Endothelial cell of umbilical vein (primary cell): ENCODE measurements around the gene PRDX1. TPM values are rescaled to one million over a fixed set of nuclear protein-coding genes. Genes with fewer than 3 reads are reported as not detected.
A peak's percentile ranks its signal among the peaks of the same experiment; 100 is the strongest.

Source experiments
- BruUV-seq: library from RNA; stranded (reverse); fragments of 400-500 nt; replicated peaks from 2 replicates; lab custom pipeline; 2021; lab: Mats Ljungman, UMichigan
- CTCF ChIA-PET: fragments of 300-600, 350-600 bp; sonication (Branson Sonifier 250); formaldehyde crosslinking; loops from one replicate; lab custom pipeline; 2021; ENCODE audit warnings: antibody characterized with exemption, inconsistent platforms; lab: Charles Lee
- POLR2A ChIA-PET: fragments of 300-600, 350-600 bp; sonication (Branson Sonifier 250); formaldehyde crosslinking; loops from one replicate; lab custom pipeline; 2021; ENCODE audit warnings: antibody characterized with exemption, inconsistent platforms; lab: Charles Lee
- DNase-seq: peaks from one replicate; pipeline ENCODE4 v3.0.0-alpha.2; 2011; ENCODE audit warnings: low read depth, low spot score
- FAIRE-seq: peaks from 2 replicates; lab custom pipeline; 2011; peaks lifted over from hg19 to GRCh38; lab: Jason Lieb, UNC
- H2AFZ ChIP-seq: 2 replicates; pipeline ENCODE4 v1.6.0; 2012; ENCODE audit warnings: low read depth, low read length, control low read depth, inconsistent platforms
- H3K27ac ChIP-seq: 2 replicates; pipeline ENCODE4 v1.5.1; 2011; ENCODE audit warnings: low read depth, mild to moderate bottlenecking, control low read depth, low read length, moderate library complexity; ENCODE audit not compliant: insufficient read depth
- H3K27me3 ChIP-seq, 2 experiments: 2 replicates each; pipeline versions ENCODE4 v1.6.0 to v1.6.1; 2011; ENCODE audit warnings: low read length in 2 of 2, mixed read lengths in 1 of 2; ENCODE audit not compliant: control insufficient read depth in 2 of 2, insufficient read depth in 2 of 2
- H3K36me3 ChIP-seq, 2 experiments: 2 replicates in 1 of 2; 3 replicates in 1 of 2; pipeline ENCODE4 v1.5.1; 2011; ENCODE audit warnings: low read length in 2 of 2, mild to moderate bottlenecking in 1 of 2, moderate library complexity in 1 of 2; ENCODE audit not compliant: control insufficient read depth in 2 of 2, insufficient read depth in 2 of 2; ENCODE audit errors: extremely low read depth in 1 of 2
- H3K4me1 ChIP-seq: 3 replicates; pipeline ENCODE4 v1.5.1; 2011; ENCODE audit warnings: mild to moderate bottlenecking, low read length; ENCODE audit not compliant: control insufficient read depth, insufficient read depth; ENCODE audit errors: extremely low read depth
- H3K4me2 ChIP-seq: 2 replicates; pipeline ENCODE4 v1.6.1; 2011; ENCODE audit warnings: low read length, control low read depth, mixed read lengths; ENCODE audit not compliant: insufficient read depth
- H3K4me3 ChIP-seq, 3 experiments: fragments of 200-600 bp in 1 of 3; sonication (generic), shearing (Covaris generic) in 1 of 3; replicated peaks in 1 of 3; 2 replicates each; pipeline ENCODE4 v1.5.1; 2011 to 2016; ENCODE audit warnings: control low read depth in 3 of 3, low read length in 3 of 3, mild to moderate bottlenecking in 2 of 3, inconsistent platforms in 1 of 3, low read depth in 1 of 3, moderate library complexity in 1 of 3; ENCODE audit not compliant: insufficient read depth in 1 of 3
- H3K79me2 ChIP-seq: 2 replicates; pipeline ENCODE4 v1.6.0; 2012; ENCODE audit warnings: low read length, inconsistent platforms; ENCODE audit not compliant: control insufficient read depth, insufficient read depth
- H3K9ac ChIP-seq: replicated peaks from 2 replicates; pipeline ENCODE3; 2011; ENCODE audit warnings: low read length, control low read depth; ENCODE audit not compliant: insufficient read depth; ENCODE audit errors: extremely low read depth
- H3K9me1 ChIP-seq: replicated peaks from 3 replicates; pipeline ENCODE4 v1.6.0; 2011; ENCODE audit warnings: mild to moderate bottlenecking, low read length; ENCODE audit not compliant: control insufficient read depth, insufficient read depth; ENCODE audit errors: extremely low read depth
- H3K9me3 ChIP-seq: replicated peaks from 2 replicates; pipeline ENCODE4 v1.5.1; 2012; ENCODE audit warnings: low read length, inconsistent platforms; ENCODE audit not compliant: control insufficient read depth, insufficient read depth
- H4K20me1 ChIP-seq: replicated peaks from 2 replicates; pipeline ENCODE3; 2011; ENCODE audit warnings: mild to moderate bottlenecking, low read length; ENCODE audit not compliant: control insufficient read depth, insufficient read depth; ENCODE audit errors: extremely low read depth
- CTCF ChIP-seq, 2 donors: IDR thresholded peaks; 1 replicate in 1 of 2; 2 replicates in 1 of 2; pipeline ENCODE4 v1.5.1; 2011; ENCODE audit warnings: low read length in 2 of 2, mild to moderate bottlenecking in 2 of 2, moderate library complexity in 2 of 2, control low read depth in 1 of 2, inconsistent platforms in 1 of 2, low read depth in 1 of 2; ENCODE audit not compliant: insufficient read depth in 1 of 2; ENCODE audit errors: extremely low read depth in 1 of 2
- EZH2 ChIP-seq: IDR thresholded peaks from 2 replicates; pipeline ENCODE4 v1.6.1; 2012; ENCODE audit warnings: borderline replicate concordance, low read depth, mild to moderate bottlenecking, moderate library complexity, low read length, inconsistent platforms; ENCODE audit not compliant: severe bottlenecking
- FOS ChIP-seq: IDR thresholded peaks from 2 replicates; pipeline ENCODE4 v1.6.1; 2011; ENCODE audit warnings: mild to moderate bottlenecking, low read length, moderate library complexity, borderline replicate concordance; ENCODE audit not compliant: insufficient read depth
- GATA2 ChIP-seq: IDR thresholded peaks from 2 replicates; pipeline ENCODE4 v1.7.0; 2011; ENCODE audit warnings: low read depth, mild to moderate bottlenecking, moderate library complexity, mixed read lengths, low read length; ENCODE audit not compliant: insufficient read length, insufficient read depth
- JUN ChIP-seq: IDR thresholded peaks from 2 replicates; pipeline ENCODE4 v1.6.1; 2011; ENCODE audit warnings: borderline replicate concordance, low read depth; ENCODE audit not compliant: insufficient read length, insufficient read depth
- MAX ChIP-seq: IDR thresholded peaks from 2 replicates; pipeline ENCODE4 v1.6.1; 2011; ENCODE audit not compliant: insufficient read depth, insufficient read length
- MYC ChIP-seq: IDR thresholded peaks from one replicate; pipeline ENCODE4 v1.6.1; 2011; ENCODE audit warnings: mild to moderate bottlenecking, low read depth, low read length
- POLR2A ChIP-seq: IDR thresholded peaks from 2 replicates; pipeline ENCODE4 v1.6.1; 2012; ENCODE audit warnings: low read depth, mild to moderate bottlenecking, control low read depth, low read length
- POLR2AphosphoS5 ChIP-seq: IDR thresholded peaks from 2 replicates; pipeline ENCODE4 v1.6.1; 2012; ENCODE audit warnings: low read depth, mild to moderate bottlenecking, control low read depth, low read length, moderate library complexity; ENCODE audit not compliant: insufficient read depth
- dilution Hi-C: fragments of 300-500 bp; cut with MboI; formaldehyde crosslinking; loops from one replicate; pipeline ENCODE4 v1.15.0; 2019; ENCODE audit warnings: low sequenced_read_pairs; ENCODE audit not compliant: extremely low pct_ligation_motif_present
- intact Hi-C: fragments of 100-400 bp; cut with micrococcal nuclease; formaldehyde crosslinking; loops from one replicate; pipeline ENCODE4 v1.10.0; 2022
- polyA plus RNA-seq, 4 experiments: library from polyadenylated mRNA; depleted of rRNA in 3 of 4; stranded (reverse) in 3 of 4; unstranded in 1 of 4; fragments of >200 nt; gene quantifications; 2 replicates each; pipeline versions ENCODE4 v1.2.1 to v1.2.3, GENCODE V29; 2011 to 2012; ENCODE audit warnings: missing spikeins in 1 of 4
- total RNA-seq: library from RNA; stranded (reverse); gene quantifications from 2 replicates; pipeline ENCODE4 v1.2.3, GENCODE V29; 2021

Gene PRDX1
- total and polyA plus RNA-seq, 2 donors (not counting 3 experiments of a cell fraction or from before 2014, with no cell fraction given): 622 to 685 TPM

DNA sequence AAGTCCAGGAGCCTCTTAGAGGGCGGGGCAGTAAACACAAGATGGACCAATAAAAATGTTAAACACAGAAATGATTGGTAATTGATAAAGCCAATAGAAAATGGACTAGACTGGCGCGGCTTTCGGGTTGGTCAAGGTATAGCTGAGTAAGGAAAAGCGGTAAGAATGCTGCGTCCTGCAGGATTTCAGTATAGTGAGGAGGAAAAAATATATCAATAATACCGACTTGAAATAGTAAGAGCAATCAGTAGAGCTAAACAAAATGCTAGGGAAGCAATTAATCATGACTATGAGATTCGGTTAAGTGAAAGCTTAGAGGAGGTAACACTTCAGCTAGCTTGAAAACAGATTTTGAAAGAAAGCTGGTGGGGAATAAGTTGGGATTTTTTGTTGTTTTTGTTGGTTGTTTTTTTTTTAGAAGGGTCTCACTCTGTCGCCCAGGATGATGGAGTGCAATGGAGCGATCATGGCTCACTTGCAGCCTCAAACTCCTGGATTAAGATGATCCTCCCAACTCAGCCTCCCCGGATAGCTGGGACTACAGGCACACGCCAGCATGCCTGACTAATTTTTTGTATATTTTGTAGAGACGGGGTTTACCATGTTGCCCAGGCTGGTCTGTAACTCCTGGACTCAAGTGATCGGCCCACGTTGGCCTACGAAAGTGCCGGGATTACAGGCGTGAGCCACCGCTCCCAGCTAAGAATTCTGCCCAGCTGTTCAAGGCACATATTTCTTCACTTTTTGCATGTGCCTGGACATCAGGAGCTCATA is 30.0 kb downstream of the PRDX1 start:
- TF ChIP-seq JUN (no peak), EZH2 (no peak), POLR2A (no peak), CTCF (IDR thresholded peaks at IDR 0.05; ENCODE audit: extremely low read depth in 1 of 2, insufficient read depth in 1 of 2, low read depth in 1 of 2, low read length in 2 of 2) (no peak), GATA2 (no peak), MAX (no peak), POLR2AphosphoS5 (no peak), MYC (no peak), FOS (no peak)
- dilution Hi-C loops (loop anchor here (25.0 kb wide), 1 partner anchor 129 kb away; no protein-coding TSS in a partner anchor), intact Hi-C loops (loop anchor here (1.0 to 10.0 kb wide), 5 partner anchors 9 to 657 kb away; partner anchors contain the start of genes CCDC163, MMACHC, MUTYH and TOE1)
- Histone ChIP-seq H3K27ac (no peak overlapping the region), H3K4me2 (peak overlapping the region; percentile 72), H3K9ac (no peak overlapping the region), H3K4me3 (peak overlapping the region; percentile 8 to 56 (median 53)), H3K9me3 (no peaks in the 10 kb centered on the region), H3K4me1 (peaks cover 6% of the 10 kb centered on the region), H3K79me2 (no peaks in the 10 kb centered on the region), H3K27me3 (peaks cover 8 to 10% of the 10 kb centered on the region in 2 experiments), H2AFZ (peak overlapping the region; percentile 67), H3K36me3 (no peaks in the 10 kb centered on the region), H4K20me1 (no peaks in the 10 kb centered on the region), H3K9me1 (no peaks in the 10 kb centered on the region)
- no peak for FAIRE-seq
- DNase-seq: no peak
- ChIA-PET POLR2A (interaction anchor here (0.6 to 4.3 kb wide), 7 partner anchors 8 to 479 kb away, joined by 3 to 28 read pairs (median 4); partner anchors contain the start of genes CCDC163, MMACHC, MUTYH and PRDX1), CTCF (interaction anchor here (0.9 to 9.8 kb wide), 16 partner anchors 14 to 655 kb away, joined by 3 to 457 read pairs (median 8); partner anchors contain the start of genes HECTD3, MUTYH, PRDX1 and TOE1)
- no TSS peak for BruUV-seq
